Gastrocnemius medialis (tissue), 4 donors: ENCODE results near the gene RNF141. TPM values are rescaled to one million over a fixed set of nuclear protein-coding genes. Genes with fewer than 3 reads are reported as not detected.
A peak's percentile ranks its signal among the peaks of the same experiment; 100 is the strongest.

Experiments
- ATAC-seq, 2 donors: fragments of 150-250 bp; one replicate each; pipeline ENCODE4 v1.9.1; 2016
- DNase-seq, 2 donors: peaks; one replicate each; pipeline ENCODE4 v3.0.0-alpha.2; 2019
- H3K27ac ChIP-seq, 4 donors: fragments of 200-600 bp; sonication (generic); 1 replicate in 1 of 4; 2 replicates in 3 of 4; pipeline ENCODE4 v1.5.1; 2016 to 2018; ENCODE audit warnings: mild to moderate bottlenecking in 2 of 4, moderate library complexity in 1 of 4
- H3K27me3 ChIP-seq, 3 donors: fragments of 200-600 bp; sonication (generic) in 2 of 3; 1 replicate in 1 of 3; 2 replicates in 2 of 3; pipeline versions ENCODE4 v1.5.1 to v1.6.0; 2016 to 2019; ENCODE audit warnings: mild to moderate bottlenecking in 1 of 3, moderate library complexity in 1 of 3
- H3K36me3 ChIP-seq, 2 donors: fragments of 200-600 bp; sonication (generic) in 1 of 2; one replicate each; pipeline ENCODE4 v1.5.1; 2017 to 2018
- H3K4me1 ChIP-seq, 2 donors: fragments of 200-600 bp; sonication (generic) in 1 of 2; one replicate each; pipeline ENCODE4 v1.5.1; 2016 to 2017; ENCODE audit warnings: mild to moderate bottlenecking in 2 of 2
- H3K4me3 ChIP-seq, 4 donors: fragments of 200-600 bp; sonication (generic) in 3 of 4; 1 replicate in 1 of 4; 2 replicates in 3 of 4; pipeline ENCODE4 v1.5.1; 2016 to 2019; ENCODE audit warnings: mild to moderate bottlenecking in 2 of 4
- H3K9me3 ChIP-seq, 3 donors: fragments of 200-600 bp; sonication (generic) in 2 of 3; 1 replicate in 1 of 3; 2 replicates in 2 of 3; pipeline ENCODE4 v1.5.1; 2016 to 2019
- POLR2A ChIP-seq, 2 donors: fragments of 450-650 bp; IDR thresholded peaks; one replicate each; pipeline ENCODE4 v1.6.1; 2017; ENCODE audit warnings: antibody characterized with exemption in 2 of 2, mild to moderate bottlenecking in 2 of 2, moderate library complexity in 2 of 2
- in situ Hi-C, 4 donors: fragments of 200-750 bp; cut with MboI; loops; one replicate each; pipeline versions ENCODE4 v1.15.0 to v1.8.0; 2017; ENCODE audit warnings: low sequenced_read_pairs in 4 of 4
- intact Hi-C: fragments of 100-400 bp; cut with DNase I; formaldehyde crosslinking; loops from one replicate; pipeline ENCODE4 v1.15.1; 2023; ENCODE audit warnings: low total_unique reads
- total RNA-seq, 4 donors: library from RNA; depleted of rRNA; stranded (reverse); fragments of >200 nt; gene quantifications; one replicate each; pipeline versions ENCODE4 v1.1.0 to v1.2.3, GENCODE V29; 2016
- TF ChIP-seq, protein P1 (sequence below), 5 experiments: fragments of 450-650 bp in 3 of 5; fragments of 200-600 bp in 2 of 5; sonication (generic) in 2 of 5; IDR thresholded peaks in 4 of 5; conservative IDR thresholded peaks in 1 of 5; 1 replicate in 4 of 5; 2 replicates in 1 of 5; pipeline ENCODE4 v1.5.1; 2016 to 2019; ENCODE audit warnings: antibody characterized with exemption in 5 of 5, mild to moderate bottlenecking in 3 of 5, moderate library complexity in 3 of 5

Gene RNF141
- total RNA-seq, 4 donors from 2014 or later, result 16.8 to 38.2 (median 19.0) TPM

- intact Hi-C loops, result no loop called here
- DNase-seq (no peak), ATAC-seq (no peak)
- Histone ChIP-seq H3K27ac (peak overlapping the region in 3 of 4 donors; percentile 23 to 63 (median 62)), H3K4me1 (peaks cover 0 to 27% of the 10 kb centered on the region in 2 donors), H3K36me3 (no peaks in the 10 kb centered on the region), H3K27me3 (no peaks in the 10 kb centered on the region), H3K9me3 (no peaks in the 10 kb centered on the region), H3K4me3 (no peak overlapping the region)
- TF ChIP-seq, protein P1, sequence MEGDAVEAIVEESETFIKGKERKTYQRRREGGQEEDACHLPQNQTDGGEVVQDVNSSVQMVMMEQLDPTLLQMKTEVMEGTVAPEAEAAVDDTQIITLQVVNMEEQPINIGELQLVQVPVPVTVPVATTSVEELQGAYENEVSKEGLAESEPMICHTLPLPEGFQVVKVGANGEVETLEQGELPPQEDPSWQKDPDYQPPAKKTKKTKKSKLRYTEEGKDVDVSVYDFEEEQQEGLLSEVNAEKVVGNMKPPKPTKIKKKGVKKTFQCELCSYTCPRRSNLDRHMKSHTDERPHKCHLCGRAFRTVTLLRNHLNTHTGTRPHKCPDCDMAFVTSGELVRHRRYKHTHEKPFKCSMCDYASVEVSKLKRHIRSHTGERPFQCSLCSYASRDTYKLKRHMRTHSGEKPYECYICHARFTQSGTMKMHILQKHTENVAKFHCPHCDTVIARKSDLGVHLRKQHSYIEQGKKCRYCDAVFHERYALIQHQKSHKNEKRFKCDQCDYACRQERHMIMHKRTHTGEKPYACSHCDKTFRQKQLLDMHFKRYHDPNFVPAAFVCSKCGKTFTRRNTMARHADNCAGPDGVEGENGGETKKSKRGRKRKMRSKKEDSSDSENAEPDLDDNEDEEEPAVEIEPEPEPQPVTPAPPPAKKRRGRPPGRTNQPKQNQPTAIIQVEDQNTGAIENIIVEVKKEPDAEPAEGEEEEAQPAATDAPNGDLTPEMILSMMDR (IDR thresholded peaks at IDR 0.05 in 4 of 5, conservative IDR thresholded peaks at IDR 0.05 in 1 of 5), result no peak
- no peak for TF ChIP-seq POLR2A (IDR thresholded peaks at IDR 0.05)
- in situ Hi-C loops, result no loop called here
Measured at GRCh38 chr11:10587388-10587787, 46.4 kb upstream of the RNF141 start.

GRCh38 chr11:10584071-10584501, 43.1 kb upstream of the RNF141 start:
- intact Hi-C loops (no loop called here), in situ Hi-C loops (no loop called here)
- no peak for TF ChIP-seq POLR2A (IDR thresholded peaks at IDR 0.05)
- TF ChIP-seq, protein P1 (IDR thresholded peaks at IDR 0.05 in 4 of 5, conservative IDR thresholded peaks at IDR 0.05 in 1 of 5), result no peak
- Histone ChIP-seq H3K27me3 (no peaks in the 10 kb centered on the region), H3K36me3 (no peaks in the 10 kb centered on the region), H3K9me3 (no peaks in the 10 kb centered on the region), H3K4me1 (peaks cover 0 to 35% of the 10 kb centered on the region in 2 donors), H3K4me3 (no peak overlapping the region), H3K27ac (peak overlapping the region in 2 of 4 donors; percentile 19 to 22)
- no peak for ATAC-seq
- no peak for DNase-seq

- intact Hi-C loops (no loop called here), in situ Hi-C loops (no loop called here)
- Histone ChIP-seq H3K4me1 (peaks cover 0 to 22% of the 10 kb centered on the region in 2 donors), H3K27me3 (no peaks in the 10 kb centered on the region), H3K9me3 (no peaks in the 10 kb centered on the region), H3K4me3 (no peak overlapping the region), H3K36me3 (no peaks in the 10 kb centered on the region), H3K27ac (peak overlapping the region in 1 of 4 donors; percentile 14)
- TF ChIP-seq, protein P1 (IDR thresholded peaks at IDR 0.05 in 4 of 5, conservative IDR thresholded peaks at IDR 0.05 in 1 of 5), result no peak
- no peak for TF ChIP-seq POLR2A (IDR thresholded peaks at IDR 0.05)
- DNase-seq (peak; percentile 27 to 45), ATAC-seq (peak in 1 of 2 donors; percentile 31)
Measured at GRCh38 chr11:10581481-10582019, 40.6 kb upstream of the RNF141 start.

DNA sequence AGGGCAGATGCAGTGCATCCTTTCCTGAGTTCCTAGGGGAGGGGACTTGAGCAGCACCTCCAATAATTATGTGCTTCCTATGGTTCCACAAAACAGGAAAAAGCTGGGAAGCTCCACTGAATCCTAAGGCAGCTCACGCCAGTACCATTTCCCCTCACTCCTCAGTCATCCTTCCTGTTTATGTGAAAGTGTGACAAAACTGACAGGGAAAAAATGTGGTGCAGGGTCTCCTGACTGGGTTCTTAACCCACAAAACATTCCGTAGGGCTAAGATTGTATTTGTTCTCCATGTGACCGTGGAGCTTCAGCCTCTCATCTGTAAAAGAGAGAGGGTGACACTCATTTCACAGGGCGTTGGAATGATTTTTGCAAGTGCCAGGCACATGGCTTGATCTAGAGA, 39.6 kb upstream of the RNF141 start:
- Histone ChIP-seq H3K4me1 (peaks cover 0 to 28% of the 10 kb centered on the region in 2 donors), H3K9me3 (no peaks in the 10 kb centered on the region), H3K4me3 (no peak overlapping the region), H3K27me3 (no peaks in the 10 kb centered on the region), H3K36me3 (no peaks in the 10 kb centered on the region), H3K27ac (peak overlapping the region in 1 of 4 donors; percentile 14)
- intact Hi-C loops, result no loop called here
- ATAC-seq (no peak), DNase-seq (no peak)
- in situ Hi-C loops, result no loop called here
- TF ChIP-seq, protein P1 (IDR thresholded peaks at IDR 0.05 in 4 of 5, conservative IDR thresholded peaks at IDR 0.05 in 1 of 5), result no peak

GRCh38 chr11:10579700-10580099, 38.7 kb upstream of the RNF141 start:
- in situ Hi-C loops, result no loop called here
- Histone ChIP-seq H3K9me3 (no peaks in the 10 kb centered on the region), H3K4me3 (no peak overlapping the region), H3K27me3 (no peaks in the 10 kb centered on the region), H3K4me1 (peaks cover 0 to 32% of the 10 kb centered on the region in 2 donors), H3K27ac (no peak overlapping the region), H3K36me3 (no peaks in the 10 kb centered on the region)
- DNase-seq, result no peak
- intact Hi-C loops, result no loop called here
- TF ChIP-seq POLR2A (IDR thresholded peaks at IDR 0.05), result no peak
- TF ChIP-seq, protein P1 (IDR thresholded peaks at IDR 0.05 in 4 of 5, conservative IDR thresholded peaks at IDR 0.05 in 1 of 5), result no peak
- no peak for ATAC-seq
